HL-60/S4 treated with retinoic acid at 250 ng/mL for 4 days and 3 days (cell line): ENCODE measurements around the gene ARHGAP15.

ENCODE experiments used
- in situ Hi-C: fragments of 300-500 bp; cut with MboI; formaldehyde crosslinking; loops from 2 replicates; pipeline ENCODE4 v1.7.0; 2022; ENCODE audit warnings: low sequenced_read_pairs

ARHGAP15 gene

GRCh38 chr2:143144813-143145455 lies 15.7 kb downstream of the ARHGAP15 start:
- in situ Hi-C loops: no loop called here

- in situ Hi-C loops: no loop called here
These were observed 17.1 kb downstream of the ARHGAP15 start for GRCh38 chr2:143146366-143146765.

DNA sequence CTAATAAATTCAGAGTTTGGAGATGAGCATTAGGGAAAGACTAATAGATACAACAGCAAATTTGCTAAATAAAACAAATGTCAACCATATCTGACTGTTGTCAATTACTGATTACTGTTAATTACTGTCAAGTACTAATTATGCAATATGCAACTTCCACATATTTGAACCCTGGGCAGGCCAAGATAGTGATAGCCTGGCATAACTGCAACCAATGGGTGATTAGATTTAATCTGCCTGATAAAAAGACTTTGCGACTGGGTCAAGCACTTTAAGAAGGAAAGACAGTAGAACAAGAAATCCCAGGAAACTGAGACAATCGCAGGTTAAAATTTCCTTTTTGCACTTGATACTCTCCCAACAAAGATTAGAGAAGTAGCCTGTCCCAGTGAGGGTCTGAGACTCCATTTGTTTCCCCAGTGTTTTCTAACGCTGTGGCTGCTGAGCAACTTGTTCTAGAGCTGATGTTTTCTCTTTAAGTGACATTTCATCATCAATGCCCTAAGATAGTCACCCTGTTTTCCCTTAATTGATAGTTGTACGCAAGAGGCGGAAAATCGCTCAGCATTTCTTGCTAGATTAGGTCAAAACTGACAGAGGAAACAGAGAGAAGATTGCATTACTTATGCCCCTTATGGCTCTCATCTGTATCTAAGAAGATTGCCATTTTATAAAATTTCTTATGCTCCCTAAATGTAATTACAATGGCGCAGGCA lies 17.8 kb downstream of the ARHGAP15 start:
- in situ Hi-C loops: no loop called here

DNA sequence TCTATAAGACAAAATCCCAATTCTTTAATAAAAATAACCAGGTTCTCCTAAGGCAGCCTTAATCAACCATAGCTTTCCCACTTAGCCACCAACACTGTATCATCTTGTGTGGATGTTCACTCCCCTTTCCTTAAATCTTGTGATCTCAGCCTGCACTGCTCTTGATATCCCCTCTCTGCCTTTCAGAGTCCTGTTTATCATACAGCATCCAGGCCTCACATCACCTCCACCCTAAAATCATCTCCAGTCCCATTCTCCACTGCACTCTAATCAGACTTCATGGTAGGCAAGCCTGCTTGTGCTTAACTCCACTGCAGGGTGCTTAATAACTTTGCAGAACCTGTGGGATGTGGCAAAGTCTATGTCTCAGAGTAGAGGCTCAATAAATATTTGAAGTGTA lies 18.8 kb downstream of the ARHGAP15 start:
- in situ Hi-C loops: no loop called here

DNA sequence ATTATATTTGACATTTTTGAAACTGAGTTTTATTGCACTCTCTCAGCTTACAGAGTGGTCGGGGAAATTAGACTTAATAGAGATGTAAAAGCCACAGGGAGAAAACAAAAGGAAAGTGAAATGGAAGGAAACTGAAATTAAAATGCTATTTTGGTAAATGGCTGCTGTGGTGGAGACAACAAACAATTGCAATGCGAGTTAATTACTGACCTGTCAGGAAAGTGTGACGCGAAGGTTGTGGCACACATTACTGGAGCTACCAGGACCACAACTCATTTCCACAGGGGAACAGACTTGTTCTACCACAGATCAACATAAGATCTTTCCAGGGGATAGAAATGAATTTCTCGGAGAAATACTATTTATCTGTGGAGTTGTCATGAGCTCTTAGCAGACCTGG lies 19.5 kb downstream of the ARHGAP15 start:
- in situ Hi-C loops: no loop called here

GRCh38 chr2:143150287-143150686 lies 21.1 kb downstream of the ARHGAP15 start:
- in situ Hi-C loops: no loop called here

GRCh38 chr2:143151111-143151752 lies 22.0 kb downstream of the ARHGAP15 start:
- in situ Hi-C loops: no loop called here

GRCh38 chr2:143152219-143152618 lies 23.0 kb downstream of the ARHGAP15 start:
- in situ Hi-C loops: no loop called here

- in situ Hi-C loops: no loop called here
These were observed 23.4 kb downstream of the ARHGAP15 start for GRCh38 chr2:143152637-143153036.

DNA sequence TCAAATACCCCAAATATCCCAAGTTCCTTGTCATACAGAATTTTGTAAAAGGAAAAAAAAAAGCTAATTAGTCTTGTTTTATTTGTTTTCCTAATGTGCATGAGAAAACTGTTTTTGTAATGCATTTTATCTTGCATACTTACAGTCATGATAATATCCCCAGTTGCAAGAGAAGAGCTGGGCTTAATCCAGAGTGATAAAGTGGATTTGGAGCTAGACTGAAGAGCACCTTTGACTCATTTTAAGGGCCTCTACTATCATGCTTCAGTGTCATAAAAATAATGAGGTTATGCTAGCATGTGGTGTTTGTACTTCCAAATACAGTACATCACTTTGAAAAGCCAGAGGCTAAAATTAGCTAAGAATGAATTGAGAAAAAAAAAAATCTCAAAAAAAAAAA lies 26.4 kb downstream of the ARHGAP15 start:
- in situ Hi-C loops: no loop called here

GRCh38 chr2:143157001-143157400 lies 27.8 kb downstream of the ARHGAP15 start:
- in situ Hi-C loops: no loop called here

DNA sequence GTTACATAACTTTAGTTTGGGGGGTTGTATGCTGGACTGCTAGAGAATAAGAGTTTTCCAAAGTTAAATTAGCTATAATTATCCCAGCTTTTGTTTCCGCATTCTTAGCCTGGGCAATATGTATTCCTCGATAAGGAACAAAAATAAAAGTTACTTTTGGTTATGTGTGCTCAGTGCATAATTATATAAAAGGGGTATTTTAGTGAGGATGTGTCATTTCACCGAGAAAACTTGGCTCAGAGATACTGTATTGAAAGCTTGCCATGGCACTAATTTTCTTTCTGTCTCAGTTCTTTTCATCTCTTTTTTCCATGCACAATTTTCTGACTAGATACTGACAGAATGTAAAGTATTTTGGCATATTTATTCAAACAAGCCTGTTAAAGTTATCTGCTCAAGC lies 28.2 kb downstream of the ARHGAP15 start:
- in situ Hi-C loops: no loop called here

GRCh38 chr2:143158098-143158497 lies 28.9 kb downstream of the ARHGAP15 start:
- in situ Hi-C loops: no loop called here

- in situ Hi-C loops: no loop called here
These were observed 29.6 kb downstream of the ARHGAP15 start for GRCh38 chr2:143158551-143159485.

DNA sequence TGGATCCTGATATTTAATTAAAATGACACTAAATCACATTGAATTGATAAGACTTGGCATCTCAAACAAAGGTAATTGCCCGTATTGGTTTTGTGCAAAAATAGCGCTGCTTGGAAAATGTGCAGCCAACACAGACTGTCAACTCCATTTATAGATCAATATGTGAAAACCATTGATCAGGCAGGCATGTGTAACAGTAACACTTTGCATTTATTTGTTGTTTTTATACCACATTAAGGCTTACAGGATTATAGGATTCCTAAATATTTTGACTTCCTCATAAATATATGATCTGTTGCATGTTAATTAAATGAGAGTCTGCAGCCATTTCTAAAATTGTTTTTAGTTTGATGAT lies 30.2 kb downstream of the ARHGAP15 start:
- in situ Hi-C loops: no loop called here

- in situ Hi-C loops: no loop called here
These were observed 31.8 kb downstream of the ARHGAP15 start for GRCh38 chr2:143160732-143161707.

GRCh38 chr2:143162123-143162837 lies 33.1 kb downstream of the ARHGAP15 start:
- in situ Hi-C loops: no loop called here

DNA sequence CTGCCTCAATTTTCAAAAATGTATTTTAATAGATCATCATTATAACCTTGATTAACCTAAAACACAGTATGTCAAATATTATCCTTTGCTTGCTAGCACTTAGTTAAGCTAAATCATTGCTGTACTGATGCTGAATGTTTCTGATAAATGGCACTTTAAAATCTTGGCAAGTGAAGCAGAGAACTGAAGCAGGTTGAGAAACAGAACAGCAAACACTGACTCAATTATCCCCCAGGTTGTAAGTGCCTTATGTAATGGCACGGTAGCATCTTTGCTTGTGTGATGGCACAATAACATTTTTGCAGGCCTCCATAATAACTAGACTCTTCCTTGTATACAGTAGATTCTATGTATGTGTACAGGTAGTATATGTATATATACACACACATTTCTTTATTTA lies 33.8 kb downstream of the ARHGAP15 start:
- in situ Hi-C loops: no loop called here

DNA sequence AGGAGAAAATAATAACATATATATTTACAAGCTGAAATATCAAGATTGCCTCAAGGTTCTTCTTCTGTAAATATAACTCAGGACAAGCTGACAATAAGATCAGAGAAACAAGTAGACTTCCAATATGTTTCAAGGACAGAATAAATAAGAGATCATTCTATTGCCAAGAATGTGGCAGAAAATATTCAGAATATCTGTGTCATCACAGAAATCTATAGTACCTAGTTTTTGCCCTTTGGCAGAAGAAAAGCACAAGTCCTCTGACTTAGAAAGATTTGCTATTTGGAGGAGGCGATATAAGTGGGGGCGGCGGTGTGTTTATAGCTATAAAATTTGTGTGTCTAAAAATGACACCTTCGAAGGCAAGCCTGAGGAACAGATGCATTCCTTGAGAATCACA lies 34.3 kb downstream of the ARHGAP15 start:
- in situ Hi-C loops: no loop called here
